ENCODE data around the gene ABCA1.

DNA sequence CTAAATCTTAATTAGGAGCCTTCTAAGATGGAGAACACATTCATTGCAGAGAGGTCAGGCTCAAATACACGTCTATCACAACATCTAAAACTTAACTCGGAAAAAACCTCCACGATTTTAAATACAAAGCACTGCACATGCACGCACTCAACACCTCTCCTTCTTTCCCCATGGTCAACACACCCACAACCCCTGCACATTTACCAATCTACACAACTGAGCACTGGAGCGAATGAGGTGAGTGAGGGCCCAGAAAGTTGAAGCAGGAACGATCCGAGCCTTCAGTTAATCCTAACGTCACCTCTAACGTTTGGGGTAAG is 180.8 kb downstream of the ABCA1 start:
- TF ChIP-seq POLR2A (IDR thresholded peaks at IDR 0.05; ENCODE audit: extremely low read depth, insufficient read length) (no peak), CTCF (IDR thresholded peaks at IDR 0.05; ENCODE audit: low read depth, low read length) (no peak), MAX (IDR thresholded peaks at IDR 0.05; ENCODE audit: low read depth, low read length) (peak; percentile 27; the same call in 1 of the 2 replicates), MYC (IDR thresholded peaks at IDR 0.05; ENCODE audit: low read depth, low read length) (0 out of 2 replicates have a peak, but pooled peaks have one; percentile 17)

Data from NB4 (cell line).